ENCODE measurements around the gene MAN1A1. TPM values are rescaled to one million over a fixed set of nuclear protein-coding genes. Genes with fewer than 3 reads are reported as not detected.

MAN1A1 gene
- total RNA-seq, 1 experiment from 2014 or later = 1.3 TPM

- H3K4me1 ChIP-seq (replicated peaks) = peaks cover 17% of the 10 kb centered on the region
- no peaks in the 10 kb centered on the region for H3K36me3 ChIP-seq
- peaks cover 5% of the 10 kb centered on the region; the same call in 1 of the 2 replicates for H3K27me3 ChIP-seq (replicated peaks)
- H3K4me3 ChIP-seq = no peak overlapping the region
- DNase-seq (ENCODE audit: low read depth in 1 of 2, low spot score in 2 of 2) = no peak
- no peak overlapping the region for H3K27ac ChIP-seq
- no peaks in the 10 kb centered on the region; the same call in 1 of the 2 replicates for H3K9me3 ChIP-seq (replicated peaks)
Observed at GRCh38 chr6:119152187-119152586, 197.4 kb downstream of the MAN1A1 start.

GRCh38 chr6:119148825-119149525 lies 200.6 kb downstream of the MAN1A1 start:
- Histone ChIP-seq H3K4me1 (replicated peaks) (peaks cover 25% of the 10 kb centered on the region), H3K27ac (no peak overlapping the region), H3K9me3 (replicated peaks) (no peaks in the 10 kb centered on the region; the same call in 1 of the 2 replicates), H3K4me3 (no peak overlapping the region), H3K36me3 (no peaks in the 10 kb centered on the region), H3K27me3 (replicated peaks) (no peaks in the 10 kb centered on the region; the same call in 1 of the 2 replicates)
- no peak for DNase-seq (ENCODE audit: low read depth in 1 of 2, low spot score in 2 of 2)

GRCh38 chr6:119148098-119148824 lies 201.3 kb downstream of the MAN1A1 start:
- H3K36me3 ChIP-seq = no peaks in the 10 kb centered on the region
- no peak overlapping the region for H3K4me3 ChIP-seq
- H3K27ac ChIP-seq = peak overlapping the region; percentile 17; the same call in 1 of the 2 replicates
- peak in 1 of 2 experiments; percentile 54 for DNase-seq (ENCODE audit: low read depth in 1 of 2, low spot score in 2 of 2)
- no peaks in the 10 kb centered on the region; the same call in 1 of the 2 replicates for H3K9me3 ChIP-seq (replicated peaks)
- peaks cover 25% of the 10 kb centered on the region for H3K4me1 ChIP-seq (replicated peaks)
- H3K27me3 ChIP-seq (replicated peaks) = no peaks in the 10 kb centered on the region

- Histone ChIP-seq H3K4me3 (no peak overlapping the region), H3K27ac (peak overlapping the region; percentile 75), H3K9me3 (replicated peaks) (no peaks in the 10 kb centered on the region; the same call in 1 of the 2 replicates), H3K4me1 (replicated peaks) (peaks cover 25% of the 10 kb centered on the region), H3K27me3 (replicated peaks) (no peaks in the 10 kb centered on the region), H3K36me3 (no peaks in the 10 kb centered on the region)
- peak; percentile 85 to 93 for DNase-seq (ENCODE audit: low read depth in 1 of 2, low spot score in 2 of 2)
Observed at GRCh38 chr6:119147101-119148053, 202.2 kb downstream of the MAN1A1 start.

GRCh38 chr6:119145111-119145510 lies 204.4 kb downstream of the MAN1A1 start:
- no peak for DNase-seq (ENCODE audit: low read depth in 1 of 2, low spot score in 2 of 2)
- H3K4me1 ChIP-seq (replicated peaks) = peaks cover 25% of the 10 kb centered on the region
- no peaks in the 10 kb centered on the region for H3K36me3 ChIP-seq
- no peaks in the 10 kb centered on the region for H3K27me3 ChIP-seq (replicated peaks)
- no peak overlapping the region for H3K27ac ChIP-seq
- no peak overlapping the region for H3K4me3 ChIP-seq
- H3K9me3 ChIP-seq (replicated peaks) = no peaks in the 10 kb centered on the region; the same call in 1 of the 2 replicates

GRCh38 chr6:119142637-119143036 lies 206.9 kb downstream of the MAN1A1 start:
- Histone ChIP-seq H3K27ac (no peak overlapping the region), H3K4me1 (replicated peaks) (peaks cover 12% of the 10 kb centered on the region)

GRCh38 chr6:119142041-119142440 lies 207.5 kb downstream of the MAN1A1 start:
- no peak overlapping the region for H3K4me3 ChIP-seq
- peaks cover 8% of the 10 kb centered on the region for H3K4me1 ChIP-seq (replicated peaks)
- no peak for DNase-seq (ENCODE audit: low read depth in 1 of 2, low spot score in 2 of 2)
- H3K36me3 ChIP-seq = no peaks in the 10 kb centered on the region
- no peaks in the 10 kb centered on the region for H3K27me3 ChIP-seq (replicated peaks)
- H3K27ac ChIP-seq = no peak overlapping the region
- H3K9me3 ChIP-seq (replicated peaks) = no peaks in the 10 kb centered on the region

More at GRCh38 chr6:119142637-119143036, 206.9 kb downstream of the MAN1A1 start:
- Histone ChIP-seq H3K27me3 (replicated peaks) (no peaks in the 10 kb centered on the region), H3K4me3 (no peak overlapping the region), H3K36me3 (no peaks in the 10 kb centered on the region), H3K9me3 (replicated peaks) (no peaks in the 10 kb centered on the region)
- DNase-seq (ENCODE audit: low read depth in 1 of 2, low spot score in 2 of 2) = no peak

- Histone ChIP-seq H3K9me3 (replicated peaks) (no peaks in the 10 kb centered on the region), H3K4me1 (replicated peaks) (no peaks in the 10 kb centered on the region), H3K27ac (no peak overlapping the region), H3K27me3 (replicated peaks) (no peaks in the 10 kb centered on the region), H3K4me3 (no peak overlapping the region), H3K36me3 (no peaks in the 10 kb centered on the region)
- DNase-seq (ENCODE audit: low read depth in 1 of 2, low spot score in 2 of 2) = no peak
Observed at GRCh38 chr6:119140196-119141140, 209.1 kb downstream of the MAN1A1 start.

- no peaks in the 10 kb centered on the region for H3K9me3 ChIP-seq (replicated peaks)
- no peak overlapping the region for H3K27ac ChIP-seq
- H3K27me3 ChIP-seq (replicated peaks) = no peaks in the 10 kb centered on the region
- no peak for DNase-seq (ENCODE audit: low read depth in 1 of 2, low spot score in 2 of 2)
- no peak overlapping the region for H3K4me3 ChIP-seq
- H3K4me1 ChIP-seq (replicated peaks) = no peaks in the 10 kb centered on the region
- H3K36me3 ChIP-seq = no peaks in the 10 kb centered on the region
Observed at GRCh38 chr6:119138906-119139541, 210.5 kb downstream of the MAN1A1 start.

- H3K36me3 ChIP-seq = no peaks in the 10 kb centered on the region
- no peak overlapping the region for H3K4me3 ChIP-seq
- DNase-seq (ENCODE audit: low read depth in 1 of 2, low spot score in 2 of 2) = no peak
- H3K4me1 ChIP-seq (replicated peaks) = no peaks in the 10 kb centered on the region
- no peaks in the 10 kb centered on the region for H3K9me3 ChIP-seq (replicated peaks)
- no peaks in the 10 kb centered on the region for H3K27me3 ChIP-seq (replicated peaks)
- no peak overlapping the region for H3K27ac ChIP-seq
Observed at GRCh38 chr6:119137194-119138072, 212.1 kb downstream of the MAN1A1 start.

- H3K27ac ChIP-seq = no peak overlapping the region
- H3K9me3 ChIP-seq (replicated peaks) = no peaks in the 10 kb centered on the region
- no peak for DNase-seq (ENCODE audit: low read depth in 1 of 2, low spot score in 2 of 2)
- H3K4me1 ChIP-seq (replicated peaks) = peaks cover 8% of the 10 kb centered on the region
- H3K36me3 ChIP-seq = no peaks in the 10 kb centered on the region
- no peaks in the 10 kb centered on the region for H3K27me3 ChIP-seq (replicated peaks)
- H3K4me3 ChIP-seq = no peak overlapping the region
Observed at GRCh38 chr6:119134752-119135151, 214.8 kb downstream of the MAN1A1 start.
